Panc1 (cell line): ENCODE measurements around the gene LGALS4. TPM values are rescaled to one million over a fixed set of nuclear protein-coding genes. Genes with fewer than 3 reads are reported as not detected.
A peak's percentile ranks its signal among the peaks of the same experiment; 100 is the strongest.
"Not testable (repeated sequence)": the region's sequence is repeated elsewhere in the genome, so short reads cannot be mapped to it uniquely, and the experiment has no call there.

ENCODE experiments used
- ATAC-seq: fragments of 200-7000 bp; cut with Tn5 transposase; 2 replicates; pipeline ENCODE4 v1.9.1; 2020; ENCODE audit warnings: mild to moderate bottlenecking, moderate library complexity
- BruUV-seq: library from RNA; stranded (reverse); fragments of 400-500 nt; replicated peaks from 2 replicates; lab custom pipeline; 2021; lab: Mats Ljungman, UMichigan
- CTCF ChIA-PET: fragments of 300-600 bp; sonication (Branson Sonifier 250); formaldehyde crosslinking; loops from one replicate; lab custom pipeline; 2022; ENCODE audit warnings: antibody characterized with exemption; lab: Charles Lee
- POLR2A ChIA-PET: fragments of 300-600 bp; sonication (Branson Sonifier 250); formaldehyde crosslinking; loops from one replicate; lab custom pipeline; 2022; ENCODE audit warnings: antibody characterized with exemption; lab: Charles Lee
- DNase-seq: peaks from one replicate; pipeline ENCODE4 v3.0.0-alpha.2; 2010; ENCODE audit warnings: low read depth, low spot score
- H3K27ac ChIP-seq: 2 replicates; pipeline ENCODE4 v1.5.1; 2011; ENCODE audit warnings: mild to moderate bottlenecking, low read length, inconsistent platforms
- H3K27me3 ChIP-seq: fragments of 200-500 bp; sonication (Bioruptor generic); 2 replicates; pipeline ENCODE4 v1.6.0; 2014; ENCODE audit warnings: low read length, inconsistent platforms; ENCODE audit not compliant: control insufficient read depth, insufficient read depth
- H3K36me3 ChIP-seq: fragments of 200-500 bp; sonication (Bioruptor generic); 2 replicates; pipeline ENCODE4 v1.5.1; 2014; ENCODE audit warnings: inconsistent platforms, mild to moderate bottlenecking, low read length, moderate library complexity; ENCODE audit not compliant: control insufficient read depth, insufficient read depth
- H3K4me1 ChIP-seq: 2 replicates; pipeline ENCODE4 v1.5.1; 2011; ENCODE audit warnings: inconsistent platforms, mild to moderate bottlenecking, low read length, moderate library complexity; ENCODE audit not compliant: control insufficient read depth, insufficient read depth
- H3K4me3 ChIP-seq, 2 experiments: 2 replicates each; pipeline ENCODE4 v1.5.1; 2011 to 2012; ENCODE audit warnings: low read depth in 2 of 2, low read length in 2 of 2, mild to moderate bottlenecking in 2 of 2, inconsistent platforms in 1 of 2, moderate library complexity in 1 of 2
- H3K9me3 ChIP-seq: fragments of 200-500 bp; sonication (Bioruptor generic); 2 replicates; pipeline ENCODE4 v1.5.1; 2014; ENCODE audit warnings: low read depth, mild to moderate bottlenecking, inconsistent platforms, low read length, moderate library complexity; ENCODE audit not compliant: control insufficient read depth, insufficient read depth
- POLR2AphosphoS5 ChIP-seq: IDR thresholded peaks from 2 replicates; pipeline ENCODE4 v1.6.1; 2012; ENCODE audit warnings: mild to moderate bottlenecking, low read depth, low read length, moderate library complexity
- REST ChIP-seq, 2 experiments: IDR thresholded peaks; 2 replicates each; pipeline ENCODE4 v1.6.1; 2011 to 2012; ENCODE audit warnings: low read depth in 2 of 2, control low read depth in 1 of 2, low read length in 1 of 2, mild to moderate bottlenecking in 1 of 2, moderate library complexity in 1 of 2; ENCODE audit not compliant: insufficient read depth in 1 of 2
- SIN3A ChIP-seq: IDR thresholded peaks from 2 replicates; pipeline ENCODE4 v1.6.1; 2012; ENCODE audit warnings: low read depth, mild to moderate bottlenecking, low read length, moderate library complexity, borderline replicate concordance; ENCODE audit not compliant: insufficient read depth
- TCF7L2 ChIP-seq: IDR thresholded peaks from 2 replicates; pipeline ENCODE4 v1.6.1; 2011; ENCODE audit warnings: mild to moderate bottlenecking, low read depth, low read length, inconsistent platforms
- in situ Hi-C: cut with HindIII; loops from 2 replicates; pipeline ENCODE4 v1.10.0; 2016; ENCODE audit warnings: low sequenced_read_pairs, low pct_unique_long_range_greater_than_20kb
- intact Hi-C: fragments of 100-400 bp; cut with micrococcal nuclease; formaldehyde crosslinking; loops from one replicate; pipeline ENCODE4 v1.10.0; 2022; ENCODE audit not compliant: unreplicated experiment
- total RNA-seq: library from RNA; stranded (reverse); gene quantifications from one replicate; pipeline ENCODE4 v1.2.1, GENCODE V29; 2021; ENCODE audit not compliant: unreplicated experiment
- TF ChIP-seq, protein P1 (sequence below): fragments of 450-650 bp; IDR thresholded peaks from 2 replicates; pipeline ENCODE4 v1.5.1; 2017; ENCODE audit warnings: mild to moderate bottlenecking

LGALS4 gene
- total RNA-seq, 1 experiment from 2014 or later, result 3.9 TPM

DNA sequence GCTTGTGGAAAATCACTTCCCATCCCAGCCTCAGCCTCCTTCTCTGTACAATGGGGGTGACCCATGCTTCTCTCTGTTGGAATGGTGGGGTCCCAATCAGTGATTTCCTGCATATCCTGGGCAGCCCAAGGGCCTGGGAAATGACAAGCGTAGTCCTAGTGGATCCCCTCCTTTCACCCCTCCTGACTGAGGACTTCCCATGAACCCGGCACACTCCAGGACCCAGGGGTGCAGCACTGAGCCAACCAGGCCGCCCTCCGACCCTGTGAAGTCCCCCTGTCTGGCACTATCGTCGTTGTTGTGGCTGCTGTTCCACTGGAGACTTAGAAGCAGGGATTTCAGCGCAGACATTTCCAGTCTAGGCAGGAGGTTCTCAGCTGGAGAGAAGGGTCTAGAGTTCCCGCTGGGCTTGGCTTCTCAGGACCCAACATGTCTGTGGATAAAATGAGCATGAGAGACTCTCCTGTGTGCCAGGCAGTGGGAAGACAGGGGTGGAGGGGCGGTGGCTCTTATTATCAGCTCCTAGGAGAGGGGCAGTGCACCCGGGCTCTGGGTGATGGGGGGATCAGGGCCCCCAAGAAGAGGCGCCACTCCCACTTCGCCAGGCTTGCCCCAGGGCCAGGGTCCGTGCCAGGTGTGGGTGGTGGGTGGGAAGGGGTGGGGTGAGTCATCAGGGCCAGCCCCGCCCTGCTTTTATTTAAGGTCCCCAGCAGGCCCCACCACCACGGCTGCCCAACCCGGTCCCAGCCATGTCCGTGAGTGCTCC is 24.1 kb downstream of the LGALS4 start, which contains the start of gene LGALS7B:
LGALS7B (plus strand) TSS at position 723 of the 766 bp plus-strand sequence; CDS start at position 750, 27 bp downstream.
- Histone ChIP-seq H3K9me3 (no peaks in the 10 kb centered on the region), H3K4me3 (no peak within 1 kb of the TSS), H3K4me1 (peaks cover 11% of the 10 kb centered on the region), H3K27ac (peak within 1 kb of the TSS; percentile 25; the same call in 1 of the 2 replicates), H3K27me3 (no peaks in the 10 kb centered on the region), H3K36me3 (no peaks in the 10 kb centered on the region)
- ATAC-seq (no peak), DNase-seq (no peak)
- no TSS peak for BruUV-seq
- in situ Hi-C loops, result loop anchor here (25.0 kb wide), 1 partner anchor 999 kb away; the partner anchor contains the start of gene LEUTX
- ChIA-PET CTCF (no interaction called here), POLR2A (interaction anchor here (0.6 kb wide), 2 partner anchors 15 to 273 kb away, joined by 3 read pairs; partner anchors contain the start of gene LGALS7)
- intact Hi-C loops, result no loop called here
- no peak for TF ChIP-seq POLR2AphosphoS5
- TF ChIP-seq TCF7L2, result no peak
- TF ChIP-seq SIN3A, result no peak
- no peak for TF ChIP-seq REST (IDR thresholded peaks at IDR 0.05; ENCODE audit: insufficient read depth in 1 of 2, low read depth in 2 of 2, low read length in 1 of 2)
- TF ChIP-seq, protein P1, sequence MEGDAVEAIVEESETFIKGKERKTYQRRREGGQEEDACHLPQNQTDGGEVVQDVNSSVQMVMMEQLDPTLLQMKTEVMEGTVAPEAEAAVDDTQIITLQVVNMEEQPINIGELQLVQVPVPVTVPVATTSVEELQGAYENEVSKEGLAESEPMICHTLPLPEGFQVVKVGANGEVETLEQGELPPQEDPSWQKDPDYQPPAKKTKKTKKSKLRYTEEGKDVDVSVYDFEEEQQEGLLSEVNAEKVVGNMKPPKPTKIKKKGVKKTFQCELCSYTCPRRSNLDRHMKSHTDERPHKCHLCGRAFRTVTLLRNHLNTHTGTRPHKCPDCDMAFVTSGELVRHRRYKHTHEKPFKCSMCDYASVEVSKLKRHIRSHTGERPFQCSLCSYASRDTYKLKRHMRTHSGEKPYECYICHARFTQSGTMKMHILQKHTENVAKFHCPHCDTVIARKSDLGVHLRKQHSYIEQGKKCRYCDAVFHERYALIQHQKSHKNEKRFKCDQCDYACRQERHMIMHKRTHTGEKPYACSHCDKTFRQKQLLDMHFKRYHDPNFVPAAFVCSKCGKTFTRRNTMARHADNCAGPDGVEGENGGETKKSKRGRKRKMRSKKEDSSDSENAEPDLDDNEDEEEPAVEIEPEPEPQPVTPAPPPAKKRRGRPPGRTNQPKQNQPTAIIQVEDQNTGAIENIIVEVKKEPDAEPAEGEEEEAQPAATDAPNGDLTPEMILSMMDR, result no peak

DNA sequence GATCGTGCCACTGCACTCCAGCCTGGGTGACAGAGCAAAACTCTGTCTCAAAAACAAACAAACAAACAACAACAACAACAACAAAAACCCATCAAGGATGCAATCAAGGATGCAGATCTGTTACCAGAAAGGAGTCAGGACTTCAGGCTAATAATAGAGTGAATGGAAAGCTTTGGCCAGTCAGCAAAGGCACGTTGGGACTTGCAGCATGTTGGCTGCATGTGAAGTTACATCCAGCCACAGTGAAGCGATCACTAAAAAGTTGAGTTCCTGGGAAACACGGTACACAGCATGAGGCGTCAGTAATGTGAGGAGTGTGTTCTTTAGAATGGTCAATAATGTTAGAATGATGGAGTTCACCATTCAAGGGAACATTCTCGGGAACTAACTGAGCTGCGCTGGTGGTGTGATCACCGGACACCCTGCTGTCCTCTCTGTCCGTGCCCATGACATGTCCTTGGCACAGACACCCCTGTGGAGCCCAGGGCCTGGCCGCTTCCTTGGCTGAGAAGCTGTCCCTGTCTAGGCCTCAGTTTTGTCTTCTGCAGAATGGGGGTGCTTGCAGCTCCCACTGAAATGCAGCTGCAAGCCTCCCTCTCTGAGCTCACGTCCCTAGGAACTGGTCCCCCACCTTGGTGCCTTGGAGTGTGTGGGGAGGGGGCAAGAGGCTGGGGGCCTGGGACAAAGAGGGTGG is 26.0 kb downstream of the LGALS4 start:
- DNase-seq (no peak), ATAC-seq (no peak)
- Histone ChIP-seq H3K4me3 (no peak overlapping the region), H3K27ac (no peak overlapping the region), H3K4me1 (peaks cover 9% of the 10 kb centered on the region), H3K36me3 (no peaks in the 10 kb centered on the region), H3K9me3 (no peaks in the 10 kb centered on the region), H3K27me3 (no peaks in the 10 kb centered on the region)
- ChIA-PET CTCF (interaction anchor here (0.7 to 2.3 kb wide), 2 partner anchors 17 to 1014 kb away, joined by 5 to 27 read pairs; no protein-coding TSS in a partner anchor), POLR2A (interaction anchor here (0.5 to 0.6 kb wide), 5 partner anchors 19 to 273 kb away, joined by 7 to 20 read pairs (median 8); no protein-coding TSS in a partner anchor)
- BruUV-seq, result no TSS peak
- TF ChIP-seq POLR2AphosphoS5 (no peak), SIN3A (no peak), REST (IDR thresholded peaks at IDR 0.05; ENCODE audit: insufficient read depth in 1 of 2, low read depth in 2 of 2, low read length in 1 of 2) (no peak), TCF7L2 (no peak)
- TF ChIP-seq, protein P1, result no peak
- intact Hi-C loops (no loop called here), in situ Hi-C loops (loop anchor here (25.0 kb wide), 1 partner anchor 1001 kb away; the partner anchor contains the start of gene LEUTX)

DNA sequence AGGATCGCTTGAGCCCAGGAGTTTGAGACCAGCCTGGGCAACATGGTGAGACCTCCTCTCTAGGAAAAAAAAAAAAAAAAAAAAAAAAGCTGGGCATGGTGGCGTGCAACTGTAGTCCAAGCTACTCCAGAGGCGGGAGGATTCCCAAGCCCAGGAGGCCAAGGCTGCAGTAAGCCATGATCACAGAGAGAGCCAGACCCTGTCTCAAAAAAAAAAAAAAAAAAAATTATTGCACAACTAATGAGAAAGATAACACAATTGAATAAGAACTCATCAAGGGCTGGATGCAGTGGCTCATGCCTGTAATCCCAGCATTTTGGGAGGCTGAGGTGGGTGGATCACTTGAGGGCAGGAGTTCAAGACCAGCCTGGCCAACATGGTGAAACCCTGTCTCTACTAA is 26.7 kb downstream of the LGALS4 start:
- ChIA-PET CTCF (interaction anchor here (0.7 to 2.3 kb wide), 2 partner anchors 17 to 1014 kb away, joined by 5 to 27 read pairs; no protein-coding TSS in a partner anchor), POLR2A (interaction anchor here (0.6 kb wide), 2 partner anchors 18 to 92 kb away, joined by 12 to 20 read pairs; no protein-coding TSS in a partner anchor)
- H3K27ac ChIP-seq, H3K4me3 ChIP-seq, H3K9me3 ChIP-seq, BruUV-seq, H3K36me3 ChIP-seq, H3K27me3 ChIP-seq, ATAC-seq, DNase-seq, intact Hi-C loops, H3K4me1 ChIP-seq: not testable (repeated sequence)
- in situ Hi-C loops, result loop anchor here (25.0 kb wide), 1 partner anchor 1001 kb away; the partner anchor contains the start of gene LEUTX
